ENCODE results near the gene TTC23. TPM values are rescaled to one million over a fixed set of nuclear protein-coding genes. Genes with fewer than 3 reads are reported as not detected.
A peak's percentile ranks its signal among the peaks of the same experiment; 100 is the strongest.

The TTC23 gene
- total RNA-seq, 2 donors from 2014 or later, result 14.1 to 19.3 TPM

DNA sequence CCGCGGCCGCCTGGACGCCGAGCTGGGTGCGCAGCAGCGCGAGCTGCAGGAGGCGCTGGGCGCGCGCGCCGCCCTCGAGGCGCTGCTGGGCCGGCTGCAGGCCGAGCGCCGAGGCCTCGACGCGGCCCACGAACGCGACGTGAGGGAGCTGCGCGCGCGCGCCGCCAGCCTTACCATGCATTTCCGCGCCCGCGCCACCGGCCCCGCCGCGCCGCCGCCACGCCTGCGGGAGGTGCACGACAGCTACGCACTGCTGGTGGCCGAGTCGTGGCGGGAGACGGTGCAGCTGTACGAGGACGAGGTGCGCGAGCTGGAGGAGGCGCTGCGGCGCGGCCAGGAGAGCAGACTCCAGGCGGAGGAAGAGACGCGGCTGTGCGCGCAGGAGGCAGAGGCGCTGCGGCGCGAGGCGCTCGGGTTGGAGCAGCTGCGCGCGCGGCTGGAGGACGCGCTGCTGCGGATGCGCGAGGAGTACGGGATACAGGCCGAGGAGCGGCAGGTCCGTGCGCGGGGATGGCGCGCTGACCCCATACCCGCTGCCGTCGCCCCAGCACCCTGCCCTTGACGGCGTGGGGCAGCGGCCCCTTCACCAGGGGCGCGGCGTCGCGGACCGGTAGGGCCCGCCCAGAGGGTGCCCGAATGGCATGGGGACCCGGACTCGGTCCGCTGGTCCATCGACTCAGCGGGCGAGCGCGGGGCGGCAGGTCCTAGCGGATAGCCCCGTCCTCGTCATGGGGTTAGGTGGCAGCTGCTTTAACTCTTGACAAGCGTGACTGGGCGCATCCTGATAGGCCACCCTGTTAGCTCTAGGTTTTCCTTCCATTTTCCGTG lies 143.7 kb downstream of the TTC23 start:
- H3K9ac ChIP-seq (ENCODE audit: low read depth in 2 of 2, low read length in 2 of 2), result peak overlapping the region in 1 of 2 donors; percentile 63
- peak; percentile 39 for DNase-seq
- no peaks in the 10 kb centered on the region for H3K36me3 ChIP-seq
- H3K27me3 ChIP-seq, result peaks cover 10% of the 10 kb centered on the region
- H3K4me1 ChIP-seq, result no peaks in the 10 kb centered on the region
- TF ChIP-seq, protein P1, sequence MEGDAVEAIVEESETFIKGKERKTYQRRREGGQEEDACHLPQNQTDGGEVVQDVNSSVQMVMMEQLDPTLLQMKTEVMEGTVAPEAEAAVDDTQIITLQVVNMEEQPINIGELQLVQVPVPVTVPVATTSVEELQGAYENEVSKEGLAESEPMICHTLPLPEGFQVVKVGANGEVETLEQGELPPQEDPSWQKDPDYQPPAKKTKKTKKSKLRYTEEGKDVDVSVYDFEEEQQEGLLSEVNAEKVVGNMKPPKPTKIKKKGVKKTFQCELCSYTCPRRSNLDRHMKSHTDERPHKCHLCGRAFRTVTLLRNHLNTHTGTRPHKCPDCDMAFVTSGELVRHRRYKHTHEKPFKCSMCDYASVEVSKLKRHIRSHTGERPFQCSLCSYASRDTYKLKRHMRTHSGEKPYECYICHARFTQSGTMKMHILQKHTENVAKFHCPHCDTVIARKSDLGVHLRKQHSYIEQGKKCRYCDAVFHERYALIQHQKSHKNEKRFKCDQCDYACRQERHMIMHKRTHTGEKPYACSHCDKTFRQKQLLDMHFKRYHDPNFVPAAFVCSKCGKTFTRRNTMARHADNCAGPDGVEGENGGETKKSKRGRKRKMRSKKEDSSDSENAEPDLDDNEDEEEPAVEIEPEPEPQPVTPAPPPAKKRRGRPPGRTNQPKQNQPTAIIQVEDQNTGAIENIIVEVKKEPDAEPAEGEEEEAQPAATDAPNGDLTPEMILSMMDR (IDR thresholded peaks at IDR 0.05), result no peak
- H3K4me3 ChIP-seq, result peak overlapping the region; percentile 62
- H3K27ac ChIP-seq, result peak overlapping the region; percentile 51
- no peaks in the 10 kb centered on the region for H3K9me3 ChIP-seq
- intact Hi-C loops (cut with DNase I), result no loop called here

DNA sequence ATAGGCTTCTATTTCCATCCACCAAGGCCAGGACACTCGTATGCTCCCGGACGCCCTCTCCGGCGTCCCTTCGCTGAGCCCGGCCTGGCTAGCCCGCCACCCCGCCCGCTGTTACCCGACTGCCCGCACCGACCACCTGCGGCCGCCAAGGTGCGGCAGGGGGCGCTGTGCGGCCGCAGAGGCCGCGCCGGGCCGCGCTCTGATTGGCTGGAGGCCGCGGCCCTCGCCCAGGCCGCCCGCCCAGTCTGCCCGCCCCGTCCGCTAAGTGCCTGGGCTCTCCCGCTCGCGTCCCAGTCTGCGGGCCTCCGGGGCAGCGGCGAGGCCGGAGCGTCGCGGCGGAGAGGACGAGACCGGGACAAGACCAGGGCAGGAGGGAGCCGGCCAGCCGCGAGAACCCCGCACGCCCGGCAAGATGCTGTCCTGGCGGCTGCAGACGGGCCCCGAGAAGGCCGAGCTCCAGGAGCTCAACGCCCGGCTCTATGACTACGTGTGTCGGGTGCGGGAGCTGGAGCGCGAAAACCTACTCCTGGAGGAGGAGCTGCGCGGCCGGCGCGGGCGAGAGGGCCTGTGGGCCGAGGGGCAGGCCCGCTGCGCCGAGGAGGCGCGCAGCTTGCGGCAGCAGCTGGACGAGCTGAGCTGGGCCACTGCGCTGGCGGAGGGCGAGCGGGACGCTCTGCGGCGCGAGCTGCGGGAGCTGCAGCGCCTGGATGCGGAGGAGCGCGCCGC lies 144.4 kb downstream of the TTC23 start, which contains the start of gene SYNM:
TSS of gene SYNM (plus strand) at position 293 of the 726 bp plus-strand sequence. CDS start at position 413, 120 bp downstream.
- intact Hi-C loops (cut with DNase I), result no loop called here
- H3K27me3 ChIP-seq, result peaks cover 17% of the 10 kb centered on the region

DNA sequence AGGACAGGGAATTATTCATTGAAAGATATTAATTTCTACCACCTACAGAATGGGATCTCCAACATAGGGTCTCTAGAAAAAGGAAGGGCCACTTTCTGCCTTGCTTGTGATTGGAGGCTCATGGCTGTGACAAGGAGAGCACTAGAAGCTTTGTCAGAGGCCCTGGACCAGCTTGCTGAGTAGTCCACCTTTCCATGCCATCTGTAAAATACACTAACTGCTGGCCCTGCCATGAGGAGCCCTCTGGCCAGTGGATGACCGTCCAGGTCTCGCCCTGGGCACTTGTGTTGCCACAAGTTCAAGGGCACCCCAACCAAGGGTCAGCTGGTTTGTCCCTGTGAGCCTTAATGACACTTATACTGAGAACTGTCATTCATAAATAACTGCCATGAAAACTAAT lies 146.1 kb downstream of the TTC23 start:
- no peak overlapping the region for H3K4me3 ChIP-seq
- DNase-seq, result no peak
- H3K27me3 ChIP-seq, result peaks cover 17% of the 10 kb centered on the region
- intact Hi-C loops (cut with DNase I), result loop anchor here (2.0 kb wide), 1 partner anchor 110 kb away; no protein-coding TSS in a partner anchor
- no peaks in the 10 kb centered on the region for H3K4me1 ChIP-seq
- TF ChIP-seq, protein P1 (IDR thresholded peaks at IDR 0.05), result no peak
- no peak overlapping the region for H3K27ac ChIP-seq
- no peaks in the 10 kb centered on the region for H3K9me3 ChIP-seq
- no peaks in the 10 kb centered on the region for H3K36me3 ChIP-seq
- H3K9ac ChIP-seq (ENCODE audit: low read depth in 2 of 2, low read length in 2 of 2), result no peak overlapping the region

More for the DNA sequence above, 144.4 kb downstream of the TTC23 start, which contains the start of gene SYNM:
- peak within 1 kb of the TSS in 1 of 2 donors; percentile 63 for H3K9ac ChIP-seq (ENCODE audit: low read depth in 2 of 2, low read length in 2 of 2)
- peak; percentile 72 for DNase-seq
- TF ChIP-seq, protein P1 (IDR thresholded peaks at IDR 0.05), result peak; percentile 79
- peak within 1 kb of the TSS; percentile 63 for H3K27ac ChIP-seq
- peak within 1 kb of the TSS; percentile 62 for H3K4me3 ChIP-seq
- H3K4me1 ChIP-seq, result no peaks in the 10 kb centered on the region
- no peaks in the 10 kb centered on the region for H3K36me3 ChIP-seq
- H3K9me3 ChIP-seq, result no peaks in the 10 kb centered on the region

DNA sequence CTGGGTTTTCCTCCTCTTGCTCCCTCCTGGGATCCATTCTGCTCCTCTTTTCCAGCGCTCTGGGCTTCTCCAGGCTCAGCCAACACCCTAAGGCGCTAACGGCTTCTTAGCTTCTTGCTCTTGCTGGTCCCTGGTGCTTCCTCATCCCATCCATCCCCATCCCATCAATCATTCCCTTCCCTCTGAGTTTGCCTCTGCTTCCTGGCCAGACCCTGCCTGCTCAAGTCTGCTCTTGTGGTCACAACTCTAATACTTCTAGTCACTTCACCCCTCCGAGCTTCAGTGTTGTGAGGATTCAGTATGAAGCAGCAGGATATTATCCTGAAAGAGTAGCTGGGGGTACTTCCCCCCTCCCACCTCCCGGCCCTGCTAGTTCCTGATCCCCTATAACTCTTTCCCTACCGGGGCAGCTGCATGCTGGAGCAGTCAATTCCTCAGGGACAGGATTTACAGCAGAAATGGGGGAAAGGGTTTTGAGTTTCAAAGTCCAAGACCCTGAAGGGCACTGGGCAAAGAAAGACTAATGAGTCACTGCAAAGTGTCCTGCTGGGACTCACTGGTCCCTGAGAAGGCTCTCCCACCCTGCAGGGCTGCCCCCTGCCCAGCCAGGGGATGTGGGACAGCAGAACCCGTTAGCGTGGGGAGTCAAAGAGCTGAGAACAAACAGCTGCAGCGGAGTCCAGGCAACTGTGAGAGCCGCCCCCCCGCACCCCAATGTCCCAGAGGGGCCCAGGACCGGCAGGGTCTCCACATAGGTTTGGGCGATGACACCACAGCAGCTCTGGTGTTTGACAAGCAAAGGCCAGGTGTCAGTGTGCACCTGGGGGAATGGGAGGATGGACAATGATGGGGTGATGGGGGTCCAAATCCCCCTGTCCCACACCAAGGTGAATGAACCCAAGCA lies 146.8 kb downstream of the TTC23 start:
- TF ChIP-seq, protein P1 (IDR thresholded peaks at IDR 0.05), result no peak
- Histone ChIP-seq H3K27me3 (peaks cover 17% of the 10 kb centered on the region), H3K36me3 (no peaks in the 10 kb centered on the region), H3K4me3 (no peak overlapping the region), H3K9me3 (no peaks in the 10 kb centered on the region), H3K9ac (ENCODE audit: low read depth in 2 of 2, low read length in 2 of 2) (no peak overlapping the region), H3K4me1 (no peaks in the 10 kb centered on the region), H3K27ac (no peak overlapping the region)
- intact Hi-C loops (cut with DNase I), result loop anchor here (2.0 kb wide), 1 partner anchor 110 kb away; no protein-coding TSS in a partner anchor
- DNase-seq, result no peak

DNA sequence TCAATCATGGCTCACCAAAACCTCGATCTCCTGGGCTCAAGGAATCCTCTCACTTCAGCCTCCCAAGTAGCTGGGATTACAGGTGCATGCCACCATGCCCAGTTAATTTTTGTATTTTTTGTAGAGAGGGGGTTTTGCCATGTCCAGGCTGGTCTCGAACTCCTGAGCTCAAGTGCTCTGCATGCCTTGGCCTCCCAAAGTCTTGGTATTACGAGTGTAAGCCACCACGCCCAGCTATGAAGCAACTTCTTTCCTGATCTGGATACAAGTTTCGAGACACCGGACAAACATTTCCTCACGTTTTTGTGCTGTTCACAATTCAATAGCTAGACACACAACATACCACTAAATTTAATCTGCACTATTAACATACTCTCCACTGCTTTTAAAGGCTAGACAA lies 147.9 kb downstream of the TTC23 start:
- DNase-seq, result no peak
- intact Hi-C loops (cut with DNase I), result no loop called here
- TF ChIP-seq, protein P1 (IDR thresholded peaks at IDR 0.05), result no peak
- Histone ChIP-seq H3K9me3 (no peaks in the 10 kb centered on the region), H3K36me3 (no peaks in the 10 kb centered on the region), H3K27ac (no peak overlapping the region), H3K4me3 (no peak overlapping the region), H3K9ac (ENCODE audit: low read depth in 2 of 2, low read length in 2 of 2) (no peak overlapping the region), H3K4me1 (no peaks in the 10 kb centered on the region), H3K27me3 (peaks cover 17% of the 10 kb centered on the region)

Data from colonic mucosa (tissue), 4 donors.